H1 (cell line): Measurements from ENCODE around the gene PAQR5. TPM values are rescaled to one million over a fixed set of nuclear protein-coding genes. Genes with fewer than 3 reads are reported as not detected.

Experiments used
- CTCF ChIA-PET: fragments of 300-600 bp; sonication (Branson Sonifier 250); formaldehyde crosslinking; loops from one replicate; lab custom pipeline; 2021; ENCODE audit not compliant: partially characterized antibody; lab: Charles Lee
- POLR2A ChIA-PET: fragments of 300-600 bp; sonication (Branson Sonifier 250); formaldehyde crosslinking; loops from one replicate; lab custom pipeline; 2021; ENCODE audit warnings: inconsistent platforms; ENCODE audit not compliant: partially characterized antibody; lab: Charles Lee
- DNase-seq, 2 experiments: peaks; one replicate each; pipeline versions ENCODE4 v3.0.0 to v3.0.0-alpha.2; 2010 to 2022; ENCODE audit warnings: low spot score in 2 of 2, low read depth in 1 of 2, mixed read lengths in 1 of 2
- FAIRE-seq: peaks from 2 replicates; lab custom pipeline; 2011; peaks lifted over from hg19 to GRCh38; lab: Jason Lieb, UNC
- H2AFZ ChIP-seq: 2 replicates; pipeline ENCODE4 v1.8.1; 2012; ENCODE audit warnings: low read length, inconsistent platforms
- H2AK5ac ChIP-seq: 2 replicates; pipeline ENCODE4 v1.6.1; 2013; ENCODE audit warnings: low read depth, low read length
- H2BK120ac ChIP-seq: replicated peaks from 2 replicates; pipeline ENCODE3; 2013; ENCODE audit warnings: low read depth, low read length, inconsistent platforms
- H2BK12ac ChIP-seq: 2 replicates; pipeline ENCODE4 v1.6.1; 2013; ENCODE audit warnings: low read depth, low read length
- H2BK15ac ChIP-seq: 2 replicates; pipeline ENCODE4 v1.6.1; 2013; ENCODE audit warnings: low read length
- H2BK20ac ChIP-seq: 2 replicates; pipeline ENCODE4 v1.6.1; 2013; ENCODE audit warnings: low read length
- H2BK5ac ChIP-seq: 2 replicates; pipeline ENCODE4 v1.6.1; 2013; ENCODE audit warnings: low read depth, low read length
- H3K14ac ChIP-seq: 2 replicates; pipeline ENCODE4 v1.6.1; 2013; ENCODE audit warnings: inconsistent platforms; ENCODE audit not compliant: insufficient read length
- H3K18ac ChIP-seq: 2 replicates; pipeline ENCODE4 v1.6.1; 2013; ENCODE audit warnings: low read length; ENCODE audit errors: extremely low read depth
- H3K23ac ChIP-seq: 2 replicates; pipeline ENCODE4 v1.6.1; 2013; ENCODE audit warnings: inconsistent platforms; ENCODE audit not compliant: insufficient read length
- H3K23me2 ChIP-seq: 2 replicates; pipeline ENCODE4 v1.6.1; 2013; ENCODE audit warnings: low read depth, low read length
- H3K27ac ChIP-seq: 2 replicates; pipeline ENCODE4 v1.6.1; 2011; ENCODE audit warnings: low read depth, low read length, inconsistent platforms
- H3K27me3 ChIP-seq, 4 experiments: replicated peaks in 1 of 4; 1 replicate in 1 of 4; 2 replicates in 3 of 4; pipeline versions ENCODE4 v1.6.1 to v1.8.1; 2011 to 2013; ENCODE audit warnings: low read length in 3 of 4, mild to moderate bottlenecking in 3 of 4, inconsistent platforms in 2 of 4, mixed read lengths in 2 of 4, moderate library complexity in 1 of 4; ENCODE audit not compliant: control insufficient read depth in 3 of 4, insufficient read depth in 3 of 4; ENCODE audit errors: extremely low read depth in 1 of 4
- H3K36me3 ChIP-seq, 4 experiments: 2 replicates each; pipeline versions ENCODE4 v1.6.1 to v1.8.1; 2011 to 2013; ENCODE audit warnings: mild to moderate bottlenecking in 4 of 4, low read length in 3 of 4, moderate library complexity in 2 of 4, control low read depth in 1 of 4, inconsistent platforms in 1 of 4; ENCODE audit not compliant: insufficient read depth in 4 of 4, control insufficient read depth in 2 of 4
- H3K4ac ChIP-seq: replicated peaks from 2 replicates; pipeline ENCODE3; 2013; ENCODE audit warnings: low read length, low read depth, mixed read lengths, inconsistent platforms; ENCODE audit not compliant: insufficient read length
- H3K4me1 ChIP-seq, 4 experiments: replicated peaks in 1 of 4; 1 replicate in 1 of 4; 2 replicates in 3 of 4; pipeline versions ENCODE4 v1.6.1 to v1.8.1; 2011 to 2013; ENCODE audit warnings: low read length in 3 of 4, inconsistent platforms in 2 of 4, mixed read lengths in 1 of 4; ENCODE audit not compliant: insufficient read depth in 4 of 4, control insufficient read depth in 3 of 4
- H3K4me2 ChIP-seq, 2 experiments: 2 replicates each; pipeline versions ENCODE4 v1.6.1 to v1.8.1; 2011 to 2013; ENCODE audit warnings: low read depth in 2 of 2, low read length in 2 of 2, control low read depth in 1 of 2, inconsistent platforms in 1 of 2, mild to moderate bottlenecking in 1 of 2; ENCODE audit not compliant: insufficient read depth in 1 of 2
- H3K4me3 ChIP-seq, 4 experiments: fragments of 200-600, 300-600 bp in 1 of 4; sonication (generic), shearing (Covaris generic), sonication (Bioruptor Twin) in 1 of 4; 2 replicates each; pipeline versions ENCODE4 v1.5.1 to v1.8.1; 2011 to 2016; ENCODE audit warnings: low read length in 4 of 4, low read depth in 3 of 4, control low read depth in 2 of 4, inconsistent platforms in 2 of 4, mild to moderate bottlenecking in 2 of 4, mixed read lengths in 1 of 4, moderate library complexity in 1 of 4; ENCODE audit not compliant: insufficient read depth in 2 of 4; ENCODE audit errors: extremely low read depth in 1 of 4
- H3K56ac ChIP-seq: replicated peaks from 2 replicates; pipeline ENCODE3; 2013; ENCODE audit warnings: low read depth, mild to moderate bottlenecking, mixed read lengths, low read length, inconsistent platforms; ENCODE audit not compliant: insufficient read length
- H3K79me1 ChIP-seq: 2 replicates; pipeline ENCODE4 v1.6.1; 2013; ENCODE audit warnings: low read depth, low read length, control low read depth
- H3K79me2 ChIP-seq, 2 experiments: 2 replicates each; pipeline versions ENCODE4 v1.6.1 to v1.8.1; 2012 to 2013; ENCODE audit warnings: low read length in 2 of 2, mild to moderate bottlenecking in 2 of 2, inconsistent platforms in 1 of 2; ENCODE audit not compliant: insufficient read depth in 2 of 2, control insufficient read depth in 1 of 2
- H3K9ac ChIP-seq, 4 experiments: replicated peaks in 1 of 4; 1 replicate in 1 of 4; 2 replicates in 3 of 4; pipeline versions ENCODE4 v1.6.1 to v1.8.1; 2011 to 2013; ENCODE audit warnings: low read depth in 3 of 4, low read length in 3 of 4, control low read depth in 2 of 4, mild to moderate bottlenecking in 2 of 4, moderate library complexity in 2 of 4, inconsistent platforms in 1 of 4; ENCODE audit errors: extremely low read depth in 1 of 4
- H3K9me3 ChIP-seq, 2 experiments: 2 replicates each; pipeline versions ENCODE4 v1.6.1 to v1.8.1; 2012 to 2013; ENCODE audit warnings: mild to moderate bottlenecking in 2 of 2, moderate library complexity in 2 of 2, control low read depth in 1 of 2, inconsistent platforms in 1 of 2, low read depth in 1 of 2, low read length in 1 of 2, mixed read lengths in 1 of 2; ENCODE audit not compliant: insufficient read depth in 2 of 2
- H4K20me1 ChIP-seq, 2 experiments: replicated peaks in 1 of 2; 2 replicates each; pipeline versions ENCODE3 to v1.8.1; 2011 to 2013; ENCODE audit warnings: inconsistent platforms in 2 of 2, low read length in 2 of 2, mild to moderate bottlenecking in 1 of 2; ENCODE audit not compliant: insufficient read depth in 2 of 2, control insufficient read depth in 1 of 2
- H4K5ac ChIP-seq: 2 replicates; pipeline ENCODE4 v1.6.1; 2013; ENCODE audit warnings: low read length, low read depth, mixed read lengths, inconsistent platforms; ENCODE audit not compliant: insufficient read length
- H4K8ac ChIP-seq: 2 replicates; pipeline ENCODE4 v1.8.0; 2013; ENCODE audit warnings: mild to moderate bottlenecking, moderate library complexity, low read length, inconsistent platforms; ENCODE audit not compliant: insufficient read depth; ENCODE audit errors: extremely low read depth
- H4K91ac ChIP-seq: replicated peaks from 2 replicates; pipeline ENCODE3; 2013; ENCODE audit warnings: low read length, mixed read lengths, inconsistent platforms; ENCODE audit not compliant: insufficient read length
- CBX5 ChIP-seq: fragments of 300-800, 300-1000 bp; sonication (generic); IDR thresholded peaks from 2 replicates; pipeline ENCODE4 v1.7.1; 2016; ENCODE audit warnings: antibody characterized with exemption, low read length, low read depth
- CBX8 ChIP-seq: fragments of 300-800, 300-1000 bp; sonication (generic); IDR thresholded peaks from 2 replicates; pipeline ENCODE4 v1.7.1; 2016; ENCODE audit warnings: low read depth, low read length, borderline replicate concordance
- CTCF ChIP-seq, 3 experiments: IDR thresholded peaks; 1 replicate in 2 of 3; 2 replicates in 1 of 3; pipeline versions ENCODE4 v1.5.1 to v1.6.1; 2011; ENCODE audit warnings: low read length in 3 of 3, mild to moderate bottlenecking in 3 of 3, inconsistent platforms in 2 of 3, low read depth in 1 of 3, moderate library complexity in 1 of 3; ENCODE audit not compliant: insufficient read depth in 1 of 3; ENCODE audit errors: control extremely low read depth in 1 of 3
- E2F6 ChIP-seq: IDR thresholded peaks from 2 replicates; pipeline ENCODE4 v1.6.1; 2012; ENCODE audit warnings: inconsistent platforms
- MAX ChIP-seq: IDR thresholded peaks from 2 replicates; pipeline ENCODE4 v1.6.1; 2012; ENCODE audit warnings: inconsistent platforms
- RXRA ChIP-seq: IDR thresholded peaks from 2 replicates; pipeline ENCODE4 v1.6.1; 2011; ENCODE audit warnings: low read depth, mild to moderate bottlenecking, low read length, moderate library complexity; ENCODE audit not compliant: insufficient read depth
- TCF12 ChIP-seq: IDR thresholded peaks from 2 replicates; pipeline ENCODE4 v1.6.1; 2011; ENCODE audit warnings: low read depth, mild to moderate bottlenecking, low read length
- WGBS, 2 experiments: shearing (Covaris generic) in 1 of 2; methylation state at CpG; one replicate each; pipeline versions ENCODE4 v1.1.6 to v1.1.7; 2013 to 2015; ENCODE audit warnings: low lambda C conversion rate in 2 of 2, mixed read lengths in 2 of 2, inconsistent platforms in 1 of 2, low coverage in 1 of 2, missing lambda C conversion rate in 1 of 2; ENCODE audit not compliant: insufficient replicate concordance in 2 of 2, insufficient coverage in 1 of 2, insufficient read length in 1 of 2; ENCODE audit errors: extremely low coverage in 1 of 2, missing lambda C conversion rate in 1 of 2; 5-methylcytosine and 5-hydroxymethylcytosine counted together
- polyA plus RNA-seq, 7 experiments: library from polyadenylated mRNA; depleted of rRNA in 3 of 7; stranded (reverse) in 5 of 7; unstranded in 2 of 7; fragments of >200 nt in 5 of 7; fragments of 200-250 nt in 2 of 7; gene quantifications; 1 replicate in 5 of 7; 2 replicates in 1 of 7; 4 replicates in 1 of 7; pipeline versions ENCODE4 v1.2.1 to v1.2.3, GENCODE V29; 2011 to 2013; ENCODE audit warnings: missing spikeins in 2 of 7, mixed read lengths in 2 of 7
- total RNA-seq: library from RNA; stranded (reverse); fragmentation: NEBNext Ultra II Directional; extraction: Animal tissue kit (Norgen Biotek cat#: 25700); gene quantifications from 2 replicates; pipeline ENCODE4 v1.2.1, GENCODE V29; 2021

The PAQR5 gene
- total and polyA plus RNA-seq, 2 of the 8 experiments (the other 6 are each of a cell fraction or from before 2014, with no cell fraction given) = 8.7 to 18.1 TPM

GRCh38 chr15:69299943-69300588, 1.4 kb downstream of the PAQR5 start:
- peaks cover 7 to 32% (median 20%) of the 10 kb centered on the region in 4 experiments for H3K27me3 ChIP-seq
- H3K4me2 ChIP-seq = peak overlapping the region; percentile 89
- DNase-seq = peak in 1 of 2 experiments; percentile 62
- 25% methylated on average over 9 of the region's 9 CpGs; no CpG with 5 or more reads in 1 of the 2 experiments for WGBS, 2 experiments
- H3K9me3 ChIP-seq = no peaks in the 10 kb centered on the region
- no peak overlapping the region for H3K9ac ChIP-seq
- H3K27ac ChIP-seq = no peak overlapping the region
- no peak overlapping the region for H3K56ac ChIP-seq
- CTCF ChIA-PET = interaction anchor here (0.6 to 2.1 kb wide), 16 partner anchors 9 to 488 kb away, joined by 3 to 9 read pairs (median 4); no protein-coding TSS in a partner anchor
- peaks cover 13% of the 10 kb centered on the region; the same call in 1 of the 2 replicates for H3K23me2 ChIP-seq
- TF ChIP-seq E2F6 (no peak), CTCF (IDR thresholded peaks at IDR 0.05; ENCODE audit: control extremely low read depth in 1 of 3, insufficient read depth in 1 of 3, low read depth in 1 of 3, low read length in 3 of 3) (peak in 2 of 3 experiments; percentile 0 to 2; a peak in 1 of 4 replicates), RXRA (no peak), CBX8 (no peak), MAX (0 out of 2 replicates have a peak, but pooled peaks have one; percentile 21), CBX5 (no peak), TCF12 (no peak)
- H3K79me2 ChIP-seq = no peaks in the 10 kb centered on the region
- FAIRE-seq = no peak
- H2BK12ac ChIP-seq = peak overlapping the region; percentile 21
- H3K18ac ChIP-seq = peak overlapping the region; percentile 44; the same call in 1 of the 2 replicates
- H3K4ac ChIP-seq = no peak overlapping the region
- no peak overlapping the region for H4K91ac ChIP-seq
- H3K4me3 ChIP-seq = peak overlapping the region; percentile 55 to 84 (median 58); a peak in 6 of 8 replicates
- no peaks in the 10 kb centered on the region for H3K36me3 ChIP-seq
- no peaks in the 10 kb centered on the region for H4K20me1 ChIP-seq
- no peak overlapping the region for H2BK15ac ChIP-seq
- POLR2A ChIA-PET = interaction anchor here (0.8 to 2.4 kb wide), 6 partner anchors 10 to 224 kb away, joined by 3 to 10 read pairs (median 4); partner anchors contain the start of genes KIF23 and RPLP1
- H3K79me1 ChIP-seq = peaks cover 3% of the 10 kb centered on the region
- H2BK20ac ChIP-seq = peak overlapping the region; percentile 72; the same call in 1 of the 2 replicates
- H2AK5ac ChIP-seq = no peak overlapping the region
- no peak overlapping the region for H4K5ac ChIP-seq
- H3K4me1 ChIP-seq = peaks cover 2 to 14% (median 10%) of the 10 kb centered on the region in 4 experiments
- H2BK120ac ChIP-seq = no peak overlapping the region
- no peak overlapping the region for H4K8ac ChIP-seq
- no peak overlapping the region for H2BK5ac ChIP-seq
- H3K23ac ChIP-seq = no peak overlapping the region
- no peak overlapping the region for H3K14ac ChIP-seq
- H2AFZ ChIP-seq = no peak overlapping the region
